Measurements from ENCODE around the gene HBE1. TPM values are rescaled to one million over a fixed set of nuclear protein-coding genes. Genes with fewer than 3 reads are reported as not detected.
"Not testable (repeated sequence)": the region's sequence is repeated elsewhere in the genome, so short reads cannot be mapped to it uniquely, and the experiment has no call there.

HBE1 gene
- total RNA-seq, 1 donor from 2014 or later, result not detected

DNA sequence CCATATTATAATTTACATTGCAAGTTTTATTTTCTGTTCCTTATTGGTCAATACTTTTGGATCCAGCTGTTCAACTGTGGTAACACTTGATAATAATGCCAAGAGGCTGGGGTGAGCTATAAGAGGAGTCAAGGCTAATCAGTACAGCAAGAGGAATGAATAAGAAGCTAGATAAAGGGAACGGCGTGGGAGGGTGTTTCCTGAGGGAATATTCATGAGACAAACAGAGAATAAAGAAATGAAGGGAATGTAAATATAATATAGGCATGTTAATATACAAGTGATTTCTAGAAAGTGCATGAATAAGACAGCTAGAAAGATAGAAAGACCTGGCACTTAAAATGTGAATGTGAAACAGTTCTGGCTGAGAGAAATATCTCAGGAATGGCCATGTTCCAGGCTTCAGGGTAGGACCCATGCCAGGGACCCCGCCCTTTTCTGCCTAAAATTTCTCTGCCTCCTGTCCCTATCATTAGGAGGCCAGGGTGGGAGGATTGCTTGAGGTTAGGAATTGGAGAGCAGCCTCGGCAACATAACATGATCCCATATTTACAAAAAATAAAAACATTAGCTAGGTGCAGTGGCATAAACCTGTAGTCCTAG, 28.1 kb upstream of the HBE1 start:
- no peak for DNase-seq (ENCODE audit: extremely low spot score, unreplicated experiment)
- H3K36me3 Mint-ChIP-seq (ENCODE audit: unreplicated experiment), result no peaks in the 10 kb centered on the region
- no peak overlapping the region for H3K4me3 Mint-ChIP-seq (ENCODE audit: unreplicated experiment)
- H3K27me3 Mint-ChIP-seq (ENCODE audit: unreplicated experiment), result peaks cover 39% of the 10 kb centered on the region
- H3K4me1 Mint-ChIP-seq (ENCODE audit: unreplicated experiment), result peaks cover 6% of the 10 kb centered on the region
- TF ChIP-seq, protein P1, sequence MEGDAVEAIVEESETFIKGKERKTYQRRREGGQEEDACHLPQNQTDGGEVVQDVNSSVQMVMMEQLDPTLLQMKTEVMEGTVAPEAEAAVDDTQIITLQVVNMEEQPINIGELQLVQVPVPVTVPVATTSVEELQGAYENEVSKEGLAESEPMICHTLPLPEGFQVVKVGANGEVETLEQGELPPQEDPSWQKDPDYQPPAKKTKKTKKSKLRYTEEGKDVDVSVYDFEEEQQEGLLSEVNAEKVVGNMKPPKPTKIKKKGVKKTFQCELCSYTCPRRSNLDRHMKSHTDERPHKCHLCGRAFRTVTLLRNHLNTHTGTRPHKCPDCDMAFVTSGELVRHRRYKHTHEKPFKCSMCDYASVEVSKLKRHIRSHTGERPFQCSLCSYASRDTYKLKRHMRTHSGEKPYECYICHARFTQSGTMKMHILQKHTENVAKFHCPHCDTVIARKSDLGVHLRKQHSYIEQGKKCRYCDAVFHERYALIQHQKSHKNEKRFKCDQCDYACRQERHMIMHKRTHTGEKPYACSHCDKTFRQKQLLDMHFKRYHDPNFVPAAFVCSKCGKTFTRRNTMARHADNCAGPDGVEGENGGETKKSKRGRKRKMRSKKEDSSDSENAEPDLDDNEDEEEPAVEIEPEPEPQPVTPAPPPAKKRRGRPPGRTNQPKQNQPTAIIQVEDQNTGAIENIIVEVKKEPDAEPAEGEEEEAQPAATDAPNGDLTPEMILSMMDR (IDR thresholded peaks at IDR 0.05), result no peak
- no peaks in the 10 kb centered on the region for H3K9me3 Mint-ChIP-seq (ENCODE audit: unreplicated experiment)
- H3K27ac Mint-ChIP-seq (ENCODE audit: unreplicated experiment), result no peak overlapping the region

DNA sequence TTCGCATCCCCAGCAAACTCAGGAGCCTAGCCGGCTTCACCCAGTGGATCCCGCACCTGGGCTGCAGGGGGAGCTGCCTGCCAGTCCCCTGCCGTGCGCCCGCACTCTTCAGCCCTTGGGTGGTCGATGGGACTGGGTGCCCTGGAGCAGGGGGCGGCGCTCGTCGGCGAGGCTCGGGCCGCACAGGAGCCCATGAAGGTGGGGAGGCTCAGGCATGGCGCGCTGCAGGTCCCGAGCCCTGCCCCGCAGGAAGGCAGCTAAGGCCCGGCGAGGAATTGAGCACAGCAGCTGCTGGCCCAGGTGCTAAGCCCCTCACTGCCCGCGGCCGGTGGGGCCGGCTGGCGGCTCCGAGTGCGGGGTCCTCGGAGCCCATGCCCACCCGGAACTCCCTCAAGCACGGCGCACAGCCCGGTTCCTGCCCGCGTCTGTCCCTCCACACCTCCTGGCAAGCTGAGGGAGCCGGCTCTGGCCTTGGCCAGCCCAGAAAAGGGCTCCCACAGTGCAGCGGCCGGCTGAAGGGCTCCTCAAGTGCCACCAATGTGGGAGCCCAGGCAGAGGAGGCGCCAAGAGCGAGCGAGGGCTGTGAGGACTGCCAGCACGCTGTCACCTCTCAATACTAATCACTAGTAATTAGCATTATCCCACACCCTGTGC, 24.7 kb upstream of the HBE1 start:
- not testable (repeated sequence) for H3K4me3 Mint-ChIP-seq (ENCODE audit: unreplicated experiment); H3K4me1 Mint-ChIP-seq (ENCODE audit: unreplicated experiment); DNase-seq (ENCODE audit: extremely low spot score, unreplicated experiment); H3K9me3 Mint-ChIP-seq (ENCODE audit: unreplicated experiment); H3K36me3 Mint-ChIP-seq (ENCODE audit: unreplicated experiment); H3K27ac Mint-ChIP-seq (ENCODE audit: unreplicated experiment)
- H3K27me3 Mint-ChIP-seq (ENCODE audit: unreplicated experiment), result peaks cover 27% of the 10 kb centered on the region

DNA sequence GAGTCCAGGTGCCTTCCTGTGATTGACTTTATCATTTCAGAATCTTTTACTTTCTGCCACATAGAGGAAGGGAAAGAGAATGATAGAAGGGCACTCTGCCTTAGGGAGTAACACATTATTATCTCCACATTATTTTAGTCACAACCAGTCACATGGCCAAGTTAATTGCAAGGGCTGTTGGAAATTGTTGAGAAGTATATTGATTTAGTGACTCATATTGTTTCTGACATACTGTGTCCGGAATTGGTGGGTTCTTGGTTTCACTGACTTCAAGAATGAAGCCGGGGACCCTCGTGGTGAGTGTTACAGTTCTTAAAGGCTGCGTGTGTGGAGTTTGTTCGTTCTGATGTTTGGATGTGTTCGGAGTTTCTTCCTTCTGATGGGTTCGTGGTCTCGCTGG, 23.3 kb upstream of the HBE1 start:
- Mint-ChIP-seq H3K36me3 (ENCODE audit: unreplicated experiment) (no peaks in the 10 kb centered on the region), H3K4me3 (ENCODE audit: unreplicated experiment) (no peak overlapping the region), H3K27ac (ENCODE audit: unreplicated experiment) (no peak overlapping the region), H3K9me3 (ENCODE audit: unreplicated experiment) (no peaks in the 10 kb centered on the region), H3K4me1 (ENCODE audit: unreplicated experiment) (peaks cover 6% of the 10 kb centered on the region), H3K27me3 (ENCODE audit: unreplicated experiment) (peaks cover 19% of the 10 kb centered on the region)
- TF ChIP-seq, protein P1 (IDR thresholded peaks at IDR 0.05), result no peak
- DNase-seq (ENCODE audit: extremely low spot score, unreplicated experiment), result no peak

DNA sequence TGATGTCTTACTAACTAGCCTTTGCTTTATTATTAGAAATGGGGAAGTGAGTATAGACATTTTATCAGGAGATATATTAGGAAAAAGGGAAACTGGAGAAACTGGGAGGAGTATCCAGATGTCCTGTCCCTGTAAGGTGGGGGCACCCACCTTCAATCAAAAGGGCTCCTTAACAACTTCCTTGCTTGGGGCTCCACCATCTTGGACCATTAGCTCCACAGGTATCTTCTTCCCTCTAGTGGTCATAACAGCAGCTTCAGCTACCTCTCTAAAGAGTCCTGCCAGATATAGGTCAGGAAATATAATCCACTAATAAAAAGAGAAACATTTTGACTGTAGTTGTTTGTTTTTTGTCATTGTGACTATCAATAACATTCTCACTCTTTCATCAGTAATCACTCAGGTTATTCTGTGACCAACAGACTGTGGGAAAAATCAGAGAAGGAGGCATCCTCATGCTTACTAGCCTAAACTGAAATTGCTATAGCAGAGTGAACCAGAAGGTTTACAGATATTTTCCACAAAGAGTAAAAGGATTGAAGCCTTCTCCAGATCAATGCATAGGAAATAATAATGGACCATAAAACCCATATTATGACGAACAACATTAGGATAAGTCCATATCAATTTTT, 21.6 kb upstream of the HBE1 start:
- H3K4me3 Mint-ChIP-seq (ENCODE audit: unreplicated experiment), result no peak overlapping the region
- H3K27me3 Mint-ChIP-seq (ENCODE audit: unreplicated experiment), result peaks cover 6% of the 10 kb centered on the region
- H3K36me3 Mint-ChIP-seq (ENCODE audit: unreplicated experiment), result no peaks in the 10 kb centered on the region
- no peak overlapping the region for H3K27ac Mint-ChIP-seq (ENCODE audit: unreplicated experiment)
- DNase-seq (ENCODE audit: extremely low spot score, unreplicated experiment), result no peak
- no peaks in the 10 kb centered on the region for H3K9me3 Mint-ChIP-seq (ENCODE audit: unreplicated experiment)
- TF ChIP-seq, protein P1 (IDR thresholded peaks at IDR 0.05), result peak; percentile 58
- H3K4me1 Mint-ChIP-seq (ENCODE audit: unreplicated experiment), result peaks cover 6% of the 10 kb centered on the region

DNA sequence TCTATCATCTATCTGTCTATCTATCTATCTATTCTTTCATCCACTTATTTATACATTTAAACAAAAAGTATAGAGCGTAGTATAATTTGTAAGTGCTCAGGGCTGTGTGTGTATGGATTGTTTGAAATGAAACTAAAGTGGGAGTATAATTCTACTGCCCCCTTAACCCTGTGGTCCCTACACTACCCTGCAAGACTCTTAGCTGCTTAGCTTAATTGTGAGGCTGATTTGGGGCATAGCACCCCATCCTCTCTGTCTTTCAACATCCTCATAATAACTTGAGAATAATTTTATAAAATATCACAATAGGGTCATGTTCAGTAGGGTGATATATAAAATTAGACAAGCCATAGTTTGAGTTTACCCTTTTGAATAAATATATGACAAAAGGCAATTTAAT, 20.4 kb upstream of the HBE1 start:
- Mint-ChIP-seq H3K9me3 (ENCODE audit: unreplicated experiment) (no peaks in the 10 kb centered on the region), H3K4me1 (ENCODE audit: unreplicated experiment) (peaks cover 6% of the 10 kb centered on the region), H3K27me3 (ENCODE audit: unreplicated experiment) (no peaks in the 10 kb centered on the region), H3K4me3 (ENCODE audit: unreplicated experiment) (no peak overlapping the region), H3K27ac (ENCODE audit: unreplicated experiment) (no peak overlapping the region), H3K36me3 (ENCODE audit: unreplicated experiment) (no peaks in the 10 kb centered on the region)
- TF ChIP-seq, protein P1 (IDR thresholded peaks at IDR 0.05), result no peak
- DNase-seq (ENCODE audit: extremely low spot score, unreplicated experiment), result no peak

Data from osteocyte (in vitro differentiated cells).